Lower leg skin (tissue), 3 donors: ENCODE results near the gene TRAM2.

Source experiments
- CTCF ChIP-seq, 3 donors: fragments of 450-650 bp; IDR thresholded peaks; one replicate each; pipeline ENCODE4 v1.5.1; 2016; ENCODE audit warnings: antibody characterized with exemption in 3 of 3, mild to moderate bottlenecking in 3 of 3, moderate library complexity in 2 of 3
- POLR2A ChIP-seq, 2 donors: fragments of 450-650 bp; IDR thresholded peaks; one replicate each; pipeline ENCODE4 v1.6.1; 2016 to 2017; ENCODE audit warnings: antibody characterized with exemption in 2 of 2, mild to moderate bottlenecking in 1 of 2, moderate library complexity in 1 of 2

- TF ChIP-seq POLR2A (IDR thresholded peaks at IDR 0.05) (no peak), CTCF (IDR thresholded peaks at IDR 0.05) (no peak)
Measured at GRCh38 chr6:52483671-52484003, 93.2 kb downstream of the TRAM2 start.
